HG02588 (cell line): ENCODE results near the gene FYN.

Experiments used
- ATAC-seq: cut with Tn5 transposase; IDR thresholded peaks from one replicate; pipeline ENCODE4 v1.9.1; 2021; ENCODE audit warnings: mild to moderate bottlenecking, moderate library complexity; ENCODE audit not compliant: unreplicated experiment

The FYN gene

GRCh38 chr6:111734068-111735061 is 138.9 kb downstream of the FYN start:
- no peak for ATAC-seq

DNA sequence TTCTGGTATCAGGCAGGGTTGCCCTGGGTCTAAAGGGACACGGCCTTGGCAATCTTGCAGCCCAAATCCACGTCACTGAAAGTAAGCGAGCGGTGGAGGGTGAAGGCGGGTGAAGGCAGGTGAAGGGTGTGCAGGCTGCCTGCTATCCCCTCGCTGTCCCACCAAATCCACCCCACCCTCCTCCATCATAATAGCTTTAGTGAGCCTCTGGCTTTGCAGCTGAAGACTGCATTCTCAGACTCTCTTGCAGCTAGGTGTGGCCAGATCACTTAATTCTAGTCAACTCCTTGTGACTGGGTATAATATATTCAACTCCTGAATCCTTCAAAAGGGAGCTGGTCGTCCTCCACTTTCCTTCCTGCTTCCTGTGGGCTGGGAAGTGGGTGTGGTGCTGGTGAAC is 140.9 kb downstream of the FYN start:
- no peak for ATAC-seq

DNA sequence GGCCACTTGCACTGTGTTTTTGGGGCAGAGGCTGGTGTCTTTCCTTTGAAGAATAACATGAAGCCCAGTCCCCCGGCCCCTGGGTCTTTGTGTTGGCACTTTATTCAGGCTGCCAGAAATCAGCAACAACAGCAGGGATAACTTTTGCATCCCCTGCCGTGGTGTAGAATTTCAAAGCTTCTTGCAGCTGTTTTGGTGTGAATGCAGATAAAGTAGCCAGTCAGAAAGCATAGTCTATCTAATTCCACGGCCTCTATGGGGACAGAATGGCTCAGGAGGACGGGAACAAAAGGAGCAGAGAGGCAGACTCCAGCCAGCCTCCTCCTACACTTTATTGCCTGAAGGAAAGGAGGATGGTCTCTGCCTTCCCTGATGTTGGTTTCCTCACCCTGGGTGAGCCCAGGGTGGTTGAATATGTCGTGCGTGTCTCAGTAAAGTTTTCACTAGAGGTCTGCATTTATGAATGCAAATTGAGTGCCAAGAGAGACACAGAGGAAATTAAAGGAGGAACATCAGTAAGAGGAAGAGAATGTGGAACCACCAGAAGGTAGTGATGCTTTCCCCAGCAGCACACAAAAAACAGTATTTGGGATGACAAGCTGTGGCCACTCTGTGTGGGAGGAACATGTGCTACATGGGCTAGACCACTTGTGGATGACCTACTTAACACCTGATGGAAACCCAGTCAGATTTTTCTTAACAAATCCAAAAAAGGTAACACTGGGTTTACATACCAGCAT is 141.6 kb downstream of the FYN start:
- no peak for ATAC-seq

- ATAC-seq = no peak
Observed at GRCh38 chr6:111730864-111731263, 142.4 kb downstream of the FYN start.

DNA sequence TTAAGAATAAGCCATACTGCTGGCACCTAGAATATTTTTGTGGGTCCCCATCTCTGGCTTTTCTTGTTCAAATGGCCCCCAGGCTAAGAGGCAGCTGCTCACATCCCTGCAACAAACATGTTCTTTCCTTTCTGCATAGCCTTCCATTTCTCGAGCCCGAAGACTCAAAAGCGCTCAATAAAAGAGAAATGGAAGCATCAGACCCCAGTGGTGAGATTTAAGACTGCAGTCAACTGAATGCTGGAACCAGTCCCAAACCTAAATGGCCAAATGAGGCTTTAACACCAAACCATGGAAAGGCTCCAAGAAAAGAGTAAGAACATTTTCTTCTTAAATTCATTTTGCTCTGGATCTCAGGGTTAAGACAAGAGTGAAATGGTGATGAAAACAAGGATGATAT is 145.4 kb downstream of the FYN start:
- no peak for ATAC-seq

- no peak for ATAC-seq
Observed at GRCh38 chr6:111727041-111727440, 146.2 kb downstream of the FYN start.

- ATAC-seq = no peak
Observed at GRCh38 chr6:111725446-111726112, 147.7 kb downstream of the FYN start.

GRCh38 chr6:111724505-111724904 is 148.7 kb downstream of the FYN start:
- peak; percentile 99 for ATAC-seq

GRCh38 chr6:111724039-111724438 is 149.2 kb downstream of the FYN start:
- peak; percentile 29 for ATAC-seq

DNA sequence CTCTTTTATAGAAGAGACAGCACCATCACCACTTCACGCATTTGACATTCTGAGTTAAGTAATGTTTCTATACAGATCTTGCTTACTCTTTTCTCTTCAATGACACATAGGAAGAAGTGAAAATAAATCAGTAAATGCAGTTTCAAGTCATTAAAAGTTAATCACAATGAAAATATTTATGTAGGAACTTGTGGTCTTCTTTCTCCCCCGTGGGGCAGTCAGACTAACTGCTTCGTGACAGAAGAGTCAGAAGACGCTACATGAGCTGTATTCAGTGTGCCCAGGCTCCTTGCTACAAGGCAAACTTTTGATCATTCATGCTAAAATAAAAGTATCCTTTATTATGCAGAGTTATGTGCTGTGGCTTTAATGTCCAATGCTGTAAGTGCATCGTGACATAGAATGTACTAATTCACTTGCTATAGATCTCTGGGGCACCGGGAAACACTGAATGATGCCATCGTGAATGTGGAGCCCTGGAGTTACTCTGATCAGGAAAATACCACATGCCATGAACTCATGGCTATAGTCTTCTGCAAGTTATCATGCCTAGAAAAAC is 149.8 kb downstream of the FYN start:
- ATAC-seq = no peak

- ATAC-seq = no peak
Observed at GRCh38 chr6:111722179-111722731, 151.0 kb downstream of the FYN start.

- ATAC-seq = no peak
Observed at GRCh38 chr6:111721753-111722154, 151.5 kb downstream of the FYN start.

- ATAC-seq = no peak
Observed at GRCh38 chr6:111720931-111721496, 152.2 kb downstream of the FYN start.

DNA sequence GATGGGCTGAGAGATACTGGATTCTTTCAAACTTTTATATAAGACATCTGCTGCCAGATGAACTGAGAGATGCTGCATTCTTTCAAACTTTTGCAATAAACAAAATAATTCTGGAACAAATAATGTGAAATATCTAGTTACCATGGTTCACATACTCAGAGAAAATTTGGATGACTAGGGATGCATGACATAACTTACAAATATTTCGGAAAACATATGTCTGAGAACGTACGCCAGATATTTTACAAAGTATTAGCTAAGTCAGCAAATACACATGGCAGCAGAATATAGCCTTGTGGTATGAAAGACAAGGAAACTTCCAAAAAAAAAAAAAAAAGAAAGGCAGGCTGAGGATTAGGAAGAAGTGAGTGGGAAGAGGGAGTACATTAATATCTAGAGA is 154.3 kb downstream of the FYN start:
- no peak for ATAC-seq

DNA sequence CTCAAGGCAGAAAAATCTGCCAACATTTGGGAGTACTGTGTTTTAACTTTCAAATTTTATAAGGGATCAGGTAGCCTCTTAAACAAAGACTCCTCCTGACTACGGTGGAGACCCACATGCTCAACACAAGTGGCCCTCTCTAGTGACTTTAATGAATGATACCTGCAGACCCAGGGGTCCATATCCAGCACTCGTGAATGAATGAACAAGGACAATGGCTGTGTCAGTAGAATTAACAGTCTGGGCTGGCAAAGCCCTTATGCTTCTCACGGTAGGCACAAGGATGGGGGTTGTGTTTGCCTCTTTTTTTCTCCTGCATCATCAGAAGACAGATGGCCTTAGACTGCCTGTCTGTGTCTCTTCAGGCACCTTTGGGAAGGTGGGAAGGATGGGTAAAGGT is 154.9 kb downstream of the FYN start:
- no peak for ATAC-seq

DNA sequence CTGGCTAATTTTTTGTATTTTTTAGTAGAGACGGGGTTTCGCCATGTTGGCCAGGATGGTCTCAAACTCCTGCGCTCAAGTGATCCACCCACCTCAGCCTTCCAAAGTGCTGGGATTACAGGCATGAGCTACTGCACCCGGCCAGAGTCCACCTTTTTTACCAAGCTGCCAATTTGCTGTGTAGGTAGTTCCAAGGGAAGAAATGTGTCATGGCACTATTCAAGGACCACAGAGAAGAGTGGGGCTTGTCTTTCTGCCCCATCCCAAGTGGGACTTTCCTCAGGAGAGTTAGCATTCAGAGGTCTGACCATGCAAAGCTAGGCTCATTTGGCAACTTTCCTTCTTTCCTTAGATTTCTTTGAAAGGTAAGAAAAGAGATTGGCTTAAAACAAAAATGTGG is 155.6 kb downstream of the FYN start:
- ATAC-seq = no peak

- no peak for ATAC-seq
Observed at GRCh38 chr6:111716325-111716724, 156.9 kb downstream of the FYN start.

- no peak for ATAC-seq
Observed at GRCh38 chr6:111715321-111715720, 157.9 kb downstream of the FYN start.

GRCh38 chr6:111714416-111715270 is 158.6 kb downstream of the FYN start:
- no peak for ATAC-seq

DNA sequence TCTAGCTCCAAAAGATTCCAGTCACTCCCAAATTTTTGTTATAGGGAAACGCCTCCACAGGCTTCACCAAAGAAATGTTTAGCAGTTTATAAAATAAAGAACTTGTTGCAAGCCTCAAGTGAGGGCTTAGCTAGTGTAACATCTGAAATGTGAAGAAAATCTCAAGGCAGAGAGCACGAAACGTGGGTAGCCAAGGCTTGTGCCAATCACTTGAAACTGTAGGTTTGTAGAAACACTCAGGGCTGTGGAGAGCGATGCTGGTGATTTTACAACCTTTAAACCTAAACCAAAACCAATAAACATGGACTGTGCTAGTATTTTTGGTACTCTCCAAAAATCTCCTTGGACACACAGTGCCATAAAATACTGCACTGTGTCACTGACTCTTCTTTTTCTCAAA is 159.4 kb downstream of the FYN start:
- ATAC-seq = no peak
